B cell (primary cell): Measurements from ENCODE around the gene RPH3AL. TPM values are rescaled to one million over a fixed set of nuclear protein-coding genes. Genes with fewer than 3 reads are reported as not detected.

Source experiments
- ATAC-seq: fragments of 200-7000 bp; cut with Tn5 transposase; one replicate; pipeline ENCODE4 v1.10.0; 2021; ENCODE audit warnings: low read depth, mild to moderate bottlenecking, moderate number of reproducible peaks, moderate library complexity
- CTCF ChIA-PET: fragments of 350-600 bp; sonication (Branson Sonifier 250); formaldehyde crosslinking; loops from one replicate; lab custom pipeline; 2021; ENCODE audit warnings: antibody characterized with exemption, inconsistent platforms; lab: Charles Lee
- POLR2A ChIA-PET: fragments of 350-600 bp; sonication (Branson Sonifier 250); formaldehyde crosslinking; loops from one replicate; lab custom pipeline; 2021; ENCODE audit warnings: antibody characterized with exemption; lab: Charles Lee
- DNase-seq: peaks from one replicate; pipeline ENCODE4 v3.0.0; 2013
- H2AFZ ChIP-seq: 2 replicates; pipeline ENCODE4 v1.6.1; 2012; ENCODE audit warnings: mild to moderate bottlenecking, low read depth, low read length; ENCODE audit not compliant: insufficient read depth, poor library complexity, severe bottlenecking
- H3K27ac ChIP-seq, 2 donors: 1 replicate in 1 of 2; 2 replicates in 1 of 2; pipeline ENCODE4 v1.5.1; 2012 to 2013; ENCODE audit warnings: low read length in 2 of 2, mild to moderate bottlenecking in 2 of 2, moderate library complexity in 1 of 2
- H3K27me3 ChIP-seq, 4 experiments: fragments of 200-600 bp in 1 of 4; sonication (generic) in 1 of 4; replicated peaks in 1 of 4; 1 replicate in 2 of 4; 2 replicates in 2 of 4; pipeline versions ENCODE4 v1.6.1 to v1.7.0; 2013 to 2016; ENCODE audit warnings: low read length in 3 of 4, mild to moderate bottlenecking in 2 of 4, mixed read lengths in 1 of 4, moderate library complexity in 1 of 4; ENCODE audit not compliant: insufficient read depth in 4 of 4, control insufficient read depth in 3 of 4; ENCODE audit errors: control extremely low read depth in 1 of 4
- H3K36me3 ChIP-seq, 2 experiments: replicated peaks in 1 of 2; 1 replicate in 1 of 2; 2 replicates in 1 of 2; pipeline versions ENCODE4 v1.6.1 to v1.7.1; 2013; ENCODE audit warnings: low read length in 1 of 2; ENCODE audit not compliant: insufficient read depth in 2 of 2, control insufficient read depth in 1 of 2; ENCODE audit errors: control extremely low read depth in 1 of 2, extremely low read depth in 1 of 2
- H3K4me1 ChIP-seq, 2 donors: fragments of 200-600 bp in 1 of 2; sonication (generic) in 1 of 2; 1 replicate in 1 of 2; 2 replicates in 1 of 2; pipeline versions ENCODE4 v1.5.1 to v1.6.1; 2013 to 2017; ENCODE audit warnings: low read length in 2 of 2; ENCODE audit not compliant: control insufficient read depth in 2 of 2, insufficient read depth in 2 of 2
- H3K4me2 ChIP-seq: replicated peaks from 2 replicates; pipeline ENCODE3; 2012; ENCODE audit warnings: mild to moderate bottlenecking, low read depth, low read length; ENCODE audit not compliant: poor library complexity, severe bottlenecking
- H3K4me3 ChIP-seq, 5 experiments: fragments of 200-600 bp in 1 of 5; sonication (generic) in 1 of 5; 1 replicate in 3 of 5; 2 replicates in 2 of 5; pipeline versions ENCODE4 v1.5.1 to v1.7.0; 2011 to 2016; ENCODE audit warnings: low read length in 4 of 5, mild to moderate bottlenecking in 4 of 5, low read depth in 2 of 5, control low read depth in 1 of 5, moderate library complexity in 1 of 5; ENCODE audit not compliant: insufficient read depth in 1 of 5; ENCODE audit errors: control extremely low read depth in 1 of 5, extremely low read depth in 1 of 5
- H3K79me2 ChIP-seq: fragments of 200-600 bp; sonication (generic); one replicate; pipeline ENCODE4 v1.6.0; 2016; ENCODE audit warnings: low read length; ENCODE audit not compliant: control insufficient read depth, insufficient read depth
- H3K9ac ChIP-seq: fragments of 200-600 bp; sonication (generic); 2 replicates; pipeline ENCODE4 v1.6.1; 2017; ENCODE audit warnings: mild to moderate bottlenecking, low read length, moderate library complexity
- H3K9me3 ChIP-seq, 3 donors: one replicate each; pipeline versions ENCODE4 v1.6.1 to v1.7.1; 2013; ENCODE audit warnings: low read length in 2 of 3; ENCODE audit not compliant: control insufficient read depth in 2 of 3, insufficient read depth in 1 of 3; ENCODE audit errors: control extremely low read depth in 1 of 3
- H4K20me1 ChIP-seq: 2 replicates; pipeline ENCODE4 v1.6.0; 2012; ENCODE audit warnings: mild to moderate bottlenecking, low read length; ENCODE audit not compliant: insufficient read depth, control insufficient read depth, poor library complexity, severe bottlenecking
- H3K27ac Mint-ChIP-seq: one replicate; pipeline ENCODE4 v1.8.0; 2021; ENCODE audit warnings: mixed read lengths
- H3K27me3 Mint-ChIP-seq: one replicate; pipeline ENCODE4 v1.8.0; 2021; ENCODE audit warnings: mixed read lengths
- H3K4me1 Mint-ChIP-seq: one replicate; pipeline ENCODE4 v1.8.0; 2021; ENCODE audit warnings: mixed read lengths
- H3K4me3 Mint-ChIP-seq: one replicate; pipeline ENCODE4 v1.8.0; 2021; ENCODE audit warnings: mixed read lengths
- H3K9me3 Mint-ChIP-seq: one replicate; pipeline ENCODE4 v1.8.0; 2022; ENCODE audit warnings: mixed read lengths; ENCODE audit not compliant: insufficient read depth
- EZH2 ChIP-seq: IDR thresholded peaks from 2 replicates; pipeline ENCODE4 v1.6.1; 2012; ENCODE audit warnings: borderline replicate concordance, low read depth, mild to moderate bottlenecking, moderate library complexity, low read length; ENCODE audit not compliant: insufficient read depth, poor library complexity, severe bottlenecking
- WGBS: methylation state at CpG from one replicate; pipeline ENCODE4 v1.1.5; 2013; ENCODE audit warnings: missing lambda C conversion rate; ENCODE audit not compliant: insufficient coverage; 5-methylcytosine and 5-hydroxymethylcytosine counted together
- intact Hi-C: fragments of 100-400 bp; cut with micrococcal nuclease; formaldehyde crosslinking; loops from one replicate; pipeline ENCODE4 v1.10.0; 2022
- polyA plus RNA-seq: library from polyadenylated mRNA; depleted of rRNA; stranded (reverse); fragments of >200 nt; gene quantifications from 2 replicates; pipeline ENCODE4 v1.2.3, GENCODE V29; 2012
- total RNA-seq, 2 donors: library from RNA; stranded (reverse); fragments of 120-200 nt in 1 of 2; gene quantifications; 1 replicate in 1 of 2; 2 replicates in 1 of 2; pipeline versions ENCODE4 v1.2.3 to v1.2.4, GENCODE V29; 2013 to 2022
- TF ChIP-seq, protein P1 (sequence below): fragments of 200-600 bp; IDR thresholded peaks from one replicate; pipeline ENCODE4 v1.8.0; 2022; ENCODE audit warnings: antibody characterized with exemption, mild to moderate bottlenecking

The RPH3AL gene
- total and polyA plus RNA-seq, 2 donors (not counting 1 experiment from before 2014, with no cell fraction given) = 10.8 to 13.3 TPM

- no peak overlapping the region for H3K4me2 ChIP-seq
- no peaks in the 10 kb centered on the region for H3K79me2 ChIP-seq
- H2AFZ ChIP-seq = no peak overlapping the region
- intact Hi-C loops = no loop called here
- 80% methylated on average over 7 of the region's 7 CpGs for WGBS
- no peaks in the 10 kb centered on the region for H3K9me3 ChIP-seq
- CTCF ChIA-PET = no interaction called here
- no peak overlapping the region for H3K27ac Mint-ChIP-seq
- no peaks in the 10 kb centered on the region for H3K27me3 ChIP-seq
- no peak overlapping the region for H3K9ac ChIP-seq
- H3K4me1 ChIP-seq = no peaks in the 10 kb centered on the region
- H3K36me3 ChIP-seq = no peaks in the 10 kb centered on the region
- H3K4me1 Mint-ChIP-seq = no peaks in the 10 kb centered on the region
- H3K27me3 Mint-ChIP-seq = peaks cover 15% of the 10 kb centered on the region
- TF ChIP-seq EZH2 = no peak
- TF ChIP-seq, protein P1, sequence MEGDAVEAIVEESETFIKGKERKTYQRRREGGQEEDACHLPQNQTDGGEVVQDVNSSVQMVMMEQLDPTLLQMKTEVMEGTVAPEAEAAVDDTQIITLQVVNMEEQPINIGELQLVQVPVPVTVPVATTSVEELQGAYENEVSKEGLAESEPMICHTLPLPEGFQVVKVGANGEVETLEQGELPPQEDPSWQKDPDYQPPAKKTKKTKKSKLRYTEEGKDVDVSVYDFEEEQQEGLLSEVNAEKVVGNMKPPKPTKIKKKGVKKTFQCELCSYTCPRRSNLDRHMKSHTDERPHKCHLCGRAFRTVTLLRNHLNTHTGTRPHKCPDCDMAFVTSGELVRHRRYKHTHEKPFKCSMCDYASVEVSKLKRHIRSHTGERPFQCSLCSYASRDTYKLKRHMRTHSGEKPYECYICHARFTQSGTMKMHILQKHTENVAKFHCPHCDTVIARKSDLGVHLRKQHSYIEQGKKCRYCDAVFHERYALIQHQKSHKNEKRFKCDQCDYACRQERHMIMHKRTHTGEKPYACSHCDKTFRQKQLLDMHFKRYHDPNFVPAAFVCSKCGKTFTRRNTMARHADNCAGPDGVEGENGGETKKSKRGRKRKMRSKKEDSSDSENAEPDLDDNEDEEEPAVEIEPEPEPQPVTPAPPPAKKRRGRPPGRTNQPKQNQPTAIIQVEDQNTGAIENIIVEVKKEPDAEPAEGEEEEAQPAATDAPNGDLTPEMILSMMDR = no peak
- no peak overlapping the region for H3K27ac ChIP-seq
- ATAC-seq = no peak
- no peaks in the 10 kb centered on the region for H4K20me1 ChIP-seq
- no peak for DNase-seq
- H3K9me3 Mint-ChIP-seq = peaks cover 7% of the 10 kb centered on the region
- H3K4me3 ChIP-seq = no peak overlapping the region
- POLR2A ChIA-PET = no interaction called here
- H3K4me3 Mint-ChIP-seq = no peak overlapping the region
Observed at GRCh38 chr17:343211-343610, 9.4 kb downstream of the RPH3AL start.

DNA sequence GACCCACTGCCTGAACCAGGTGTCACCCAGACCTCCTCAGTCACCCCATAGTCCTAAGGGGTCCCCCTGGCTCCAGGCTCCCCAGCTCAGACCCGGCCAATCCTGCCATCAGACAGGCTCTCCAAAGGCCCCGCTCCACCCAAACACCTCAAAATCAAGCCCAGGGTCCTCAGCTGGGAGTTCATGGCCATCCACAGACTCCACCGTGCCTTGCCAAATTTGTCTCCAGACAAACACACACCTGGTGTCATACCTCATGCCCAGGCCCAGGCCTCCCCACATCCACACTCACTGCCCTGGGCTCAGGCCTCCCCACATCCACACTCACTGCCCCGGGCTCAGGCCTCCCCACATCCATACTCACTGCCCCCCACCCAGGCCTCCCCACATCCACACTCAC is 12.5 kb downstream of the RPH3AL start:
- DNase-seq (no peak), ATAC-seq (no peak)
- no peak for TF ChIP-seq EZH2
- TF ChIP-seq, protein P1 = no peak
- H3K9me3 ChIP-seq = no peaks in the 10 kb centered on the region
- no peak overlapping the region for H3K4me2 ChIP-seq
- ChIA-PET POLR2A (no interaction called here), CTCF (no interaction called here)
- H3K27ac ChIP-seq = no peak overlapping the region
- Mint-ChIP-seq H3K27me3 (peaks cover 27% of the 10 kb centered on the region), H3K4me3 (no peak overlapping the region), H3K9me3 (peaks cover 7% of the 10 kb centered on the region), H3K27ac (no peak overlapping the region), H3K4me1 (no peaks in the 10 kb centered on the region)
- H4K20me1 ChIP-seq = no peaks in the 10 kb centered on the region
- no peaks in the 10 kb centered on the region for H3K4me1 ChIP-seq
- peaks cover 0 to 4% (median 0%) of the 10 kb centered on the region in 4 experiments for H3K27me3 ChIP-seq
- 93% methylated on average over 4 of the region's 4 CpGs for WGBS
- no peak overlapping the region for H3K9ac ChIP-seq
- H3K4me3 ChIP-seq = no peak overlapping the region
- intact Hi-C loops = no loop called here
- no peaks in the 10 kb centered on the region for H3K36me3 ChIP-seq
- no peaks in the 10 kb centered on the region for H3K79me2 ChIP-seq
- H2AFZ ChIP-seq = no peak overlapping the region
